Suprapubic skin (tissue), 4 donors: ENCODE data around the gene TSSK1B. TPM values are rescaled to one million over a fixed set of nuclear protein-coding genes. Genes with fewer than 3 reads are reported as not detected.

Source experiments
- DNase-seq, 2 donors: peaks; one replicate each; pipeline ENCODE4 v3.0.0-alpha.2; 2019; ENCODE audit warnings: low spot score in 2 of 2
- H3K27ac ChIP-seq: fragments of 200-600 bp; sonication (generic); one replicate; pipeline ENCODE4 v1.5.1; 2019
- H3K27me3 ChIP-seq: fragments of 200-600 bp; sonication (generic); one replicate; pipeline ENCODE4 v1.5.1; 2019
- H3K36me3 ChIP-seq: fragments of 200-600 bp; sonication (generic); one replicate; pipeline ENCODE4 v1.5.1; 2019
- H3K4me1 ChIP-seq: fragments of 200-600 bp; sonication (generic); one replicate; pipeline ENCODE4 v1.5.1; 2019
- H3K4me3 ChIP-seq: fragments of 200-600 bp; sonication (generic); one replicate; pipeline ENCODE4 v1.5.1; 2019; ENCODE audit warnings: mild to moderate bottlenecking
- H3K9me3 ChIP-seq: fragments of 200-600 bp; sonication (generic); one replicate; pipeline ENCODE4 v1.5.1; 2019
- CTCF ChIP-seq, 2 donors: fragments of 200-600 bp in 1 of 2; fragments of 450-650 bp in 1 of 2; sonication (generic) in 1 of 2; IDR thresholded peaks; one replicate each; pipeline ENCODE4 v1.5.1; 2016 to 2019; ENCODE audit warnings: antibody characterized with exemption in 2 of 2, mild to moderate bottlenecking in 1 of 2, moderate library complexity in 1 of 2
- EP300 ChIP-seq: sonication (generic); formaldehyde crosslinking; IDR thresholded peaks from one replicate; pipeline ENCODE4 v1.6.1; 2017; ENCODE audit warnings: antibody characterized with exemption
- POLR2A ChIP-seq, 2 donors: fragments of 450-650 bp; IDR thresholded peaks; one replicate each; pipeline ENCODE4 v1.6.1; 2017; ENCODE audit warnings: antibody characterized with exemption in 2 of 2, mild to moderate bottlenecking in 2 of 2, moderate library complexity in 2 of 2
- POLR2AphosphoS5 ChIP-seq, 3 donors: sonication (generic); formaldehyde crosslinking; IDR thresholded peaks; one replicate each; pipeline ENCODE4 v1.6.1; 2017; ENCODE audit warnings: antibody characterized with exemption in 3 of 3
- WGBS: methylation state at CpG from one replicate; pipeline ENCODE4 v1.1.5; 2018; 5-methylcytosine and 5-hydroxymethylcytosine counted together
- total RNA-seq, 4 donors: library from RNA; depleted of rRNA; stranded (reverse); fragments of >200 nt; gene quantifications; one replicate each; pipeline ENCODE4 v1.1.0, GENCODE V29; 2016

TSSK1B gene
- total RNA-seq, 4 donors from 2014 or later: 0.42 to 3.9 (median 2.8) TPM; not detected in 1

DNA sequence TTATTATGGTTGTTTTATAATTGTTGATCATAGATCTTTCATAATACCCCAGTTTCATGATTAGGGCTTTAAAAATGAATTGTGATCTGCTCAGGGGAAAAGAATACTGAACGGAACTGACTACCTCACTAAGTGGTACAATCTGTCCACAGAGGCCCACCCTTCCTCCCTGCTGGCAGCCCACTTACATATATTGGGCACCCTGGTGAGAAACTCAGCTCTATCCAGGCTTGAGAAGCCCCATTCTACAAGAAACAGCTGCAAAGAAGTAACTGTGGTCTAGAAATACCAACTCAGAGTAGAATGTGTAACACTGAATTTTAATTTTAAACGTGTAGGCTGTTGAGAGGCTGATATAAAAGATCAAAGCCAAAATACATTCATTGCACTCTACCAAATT is 46.9 kb downstream of the TSSK1B start:
- no peaks in the 10 kb centered on the region for H3K36me3 ChIP-seq
- H3K27ac ChIP-seq: no peak overlapping the region
- H3K9me3 ChIP-seq: no peaks in the 10 kb centered on the region
- no peak overlapping the region for H3K4me3 ChIP-seq
- no peaks in the 10 kb centered on the region for H3K4me1 ChIP-seq
- TF ChIP-seq CTCF (IDR thresholded peaks at IDR 0.05) (no peak), POLR2A (IDR thresholded peaks at IDR 0.05) (no peak), POLR2AphosphoS5 (IDR thresholded peaks at IDR 0.05) (no peak), EP300 (no peak)
- H3K27me3 ChIP-seq: no peaks in the 10 kb centered on the region
- DNase-seq: no peak
- 74% methylated on average over 2 of the region's 2 CpGs for WGBS

DNA sequence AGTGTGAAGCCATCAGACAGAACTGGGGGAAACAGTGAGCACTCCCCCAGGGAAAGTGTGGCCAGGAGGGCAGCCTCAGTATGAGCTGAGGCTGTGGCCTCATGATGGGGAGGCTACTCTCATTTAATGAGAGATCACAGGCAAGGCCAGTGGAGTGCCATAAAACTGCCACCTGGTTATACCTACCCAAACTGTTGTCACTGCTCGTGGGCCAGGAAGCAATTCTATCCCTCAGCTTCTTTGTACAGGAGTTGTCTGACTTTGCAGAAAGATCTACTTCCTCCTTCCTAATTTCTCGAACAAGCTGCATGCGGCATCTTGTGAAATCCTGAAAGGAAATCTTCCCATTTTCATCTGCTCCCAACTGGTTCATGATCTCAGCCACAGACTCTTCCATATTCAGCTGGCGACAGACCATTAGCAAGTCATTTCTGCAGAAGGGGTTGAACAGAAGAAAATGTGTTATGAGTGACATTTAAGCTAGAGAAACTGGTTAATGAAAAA is 50.0 kb downstream of the TSSK1B start:
- Histone ChIP-seq H3K36me3 (no peaks in the 10 kb centered on the region), H3K4me3 (no peak overlapping the region), H3K27me3 (no peaks in the 10 kb centered on the region), H3K9me3 (no peaks in the 10 kb centered on the region), H3K4me1 (peaks cover 3% of the 10 kb centered on the region), H3K27ac (no peak overlapping the region)
- TF ChIP-seq POLR2A (IDR thresholded peaks at IDR 0.05) (no peak), CTCF (IDR thresholded peaks at IDR 0.05) (no peak)
- no peak for DNase-seq
- WGBS: 78% methylated on average over 4 of the region's 4 CpGs

DNA sequence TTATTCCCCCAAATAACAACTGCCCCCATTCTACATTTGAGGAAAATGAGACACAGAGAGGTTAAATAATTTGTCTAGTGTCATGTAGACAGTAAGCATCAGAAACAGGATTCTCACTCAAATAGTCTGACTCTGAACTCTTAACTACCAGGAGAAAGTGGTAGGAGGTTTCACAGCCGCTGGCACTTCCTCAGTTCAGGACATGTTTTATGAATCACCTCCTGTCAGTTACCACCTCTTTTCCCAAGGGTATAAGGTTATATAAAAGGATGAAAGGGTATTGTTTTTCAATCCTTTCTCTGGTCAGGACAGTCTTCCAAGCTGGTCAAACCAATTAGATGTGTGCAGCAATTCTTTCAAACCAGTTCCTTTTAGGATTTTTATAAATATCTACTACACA is 52.1 kb downstream of the TSSK1B start:
- Histone ChIP-seq H3K36me3 (no peaks in the 10 kb centered on the region), H3K27me3 (no peaks in the 10 kb centered on the region), H3K4me1 (peaks cover 20% of the 10 kb centered on the region), H3K27ac (no peak overlapping the region), H3K9me3 (no peaks in the 10 kb centered on the region), H3K4me3 (no peak overlapping the region)
- WGBS: 42% methylated on average over 1 of the region's 1 CpG
- no peak for DNase-seq
- TF ChIP-seq CTCF (IDR thresholded peaks at IDR 0.05) (no peak), POLR2AphosphoS5 (IDR thresholded peaks at IDR 0.05) (no peak), EP300 (no peak), POLR2A (IDR thresholded peaks at IDR 0.05) (no peak)

Other genes with a start within 250 kb of the TSSK1B start
- gene MCC, start 53.5 kb upstream of the TSSK1B start, total RNA-seq: 100 to 1,000 TPM in 1 of 4 donors, 10 to 100 TPM in 3; 67.7 to 105 (median 86.6) TPM
- 10 to 100 TPM; 13.4 to 61.7 (median 17.8) TPM for gene YTHDC2, start 78.7 kb upstream of the TSSK1B start, total RNA-seq